HG03558 (cell line): ENCODE measurements around the gene FGD4.

ENCODE experiments used
- ATAC-seq: cut with Tn5 transposase; IDR thresholded peaks from one replicate; pipeline ENCODE4 v1.9.1; 2021; ENCODE audit warnings: moderate number of reproducible peaks; ENCODE audit not compliant: unreplicated experiment; ENCODE audit errors: extremely low read depth

The FGD4 gene

GRCh38 chr12:32589165-32589865 is 190.0 kb downstream of the FGD4 start:
- ATAC-seq = no peak

DNA sequence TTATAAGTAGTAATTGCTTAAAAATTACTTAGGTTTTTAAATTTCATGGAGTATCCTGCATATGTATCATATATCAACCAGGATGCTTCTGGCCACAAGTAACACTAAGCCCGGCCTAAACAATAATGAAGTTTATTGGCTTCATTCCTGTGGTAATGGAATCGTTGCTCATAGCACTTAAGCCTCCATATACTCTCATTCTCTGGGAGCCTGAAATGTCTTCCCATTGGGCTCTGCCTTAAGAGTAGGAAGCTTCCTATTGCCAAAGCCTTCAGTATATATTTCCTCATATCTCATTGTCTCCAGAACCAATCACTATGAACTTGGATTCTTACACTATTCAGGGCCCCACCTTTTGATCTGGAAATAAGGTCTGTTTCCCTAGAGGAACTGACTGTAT is 195.9 kb downstream of the FGD4 start:
- no peak for ATAC-seq

GRCh38 chr12:32596030-32596429 is 196.7 kb downstream of the FGD4 start:
- ATAC-seq = no peak

DNA sequence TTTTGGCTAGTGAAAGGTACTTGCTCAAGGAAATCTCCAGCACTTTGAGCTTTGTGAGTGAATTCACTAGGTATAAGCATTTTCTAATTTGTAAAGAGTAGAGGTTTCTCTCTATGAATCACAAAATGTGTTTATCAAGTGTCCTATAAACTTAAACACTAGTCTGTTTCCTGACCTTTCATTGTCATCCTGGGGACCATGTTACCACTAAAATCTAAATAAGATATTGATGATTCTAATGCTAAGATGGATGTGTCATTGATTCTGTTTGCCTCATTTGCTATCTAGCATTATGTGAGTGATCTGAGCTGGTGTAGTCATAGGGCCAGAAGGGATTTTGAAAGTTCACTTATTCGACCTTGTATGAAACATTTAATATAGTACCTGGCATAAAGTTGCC is 199.3 kb downstream of the FGD4 start:
- ATAC-seq = no peak

- no peak for ATAC-seq
These were observed 201.3 kb downstream of the FGD4 start for GRCh38 chr12:32600681-32601080.

GRCh38 chr12:32603071-32603470 is 203.7 kb downstream of the FGD4 start:
- no peak for ATAC-seq

GRCh38 chr12:32603858-32604257 is 204.5 kb downstream of the FGD4 start:
- peak; percentile 79 for ATAC-seq

- ATAC-seq = no peak
These were observed 205.2 kb downstream of the FGD4 start for GRCh38 chr12:32604565-32604964.

DNA sequence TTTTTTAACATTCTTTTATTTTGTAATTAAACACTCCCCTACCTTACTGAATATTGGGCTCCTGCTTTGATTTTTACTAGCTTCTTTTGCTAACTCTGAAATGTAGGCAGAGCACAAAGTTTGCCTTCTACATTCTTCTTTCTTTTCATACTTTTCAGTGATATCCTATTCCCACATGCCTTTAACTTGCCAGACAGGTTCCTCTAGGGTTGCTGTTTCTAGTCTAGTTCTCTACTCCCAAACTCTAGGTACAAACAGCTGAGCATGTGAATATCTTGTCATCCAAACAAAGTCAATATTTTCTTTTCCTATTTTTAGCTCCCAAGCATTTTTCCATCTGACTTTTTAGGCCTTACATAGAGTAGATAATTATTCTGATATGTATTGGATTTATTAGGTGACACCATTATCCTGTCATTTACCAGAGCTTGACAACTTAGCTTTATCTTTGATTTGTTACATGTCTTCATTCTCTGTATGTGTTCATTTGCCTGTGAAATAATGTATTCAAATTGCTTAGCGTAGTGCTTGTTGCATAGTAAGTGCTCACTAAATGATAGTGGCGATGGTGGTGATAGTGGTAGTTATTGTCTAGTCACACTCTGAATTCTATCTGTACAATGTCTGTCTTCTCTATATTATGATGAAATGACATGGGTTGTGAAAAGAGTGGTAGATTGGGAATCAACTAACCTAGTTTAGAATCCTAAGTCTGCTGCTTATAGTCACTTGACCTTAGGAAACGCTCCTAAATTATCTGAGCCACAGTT is 206.2 kb downstream of the FGD4 start:
- ATAC-seq = no peak

DNA sequence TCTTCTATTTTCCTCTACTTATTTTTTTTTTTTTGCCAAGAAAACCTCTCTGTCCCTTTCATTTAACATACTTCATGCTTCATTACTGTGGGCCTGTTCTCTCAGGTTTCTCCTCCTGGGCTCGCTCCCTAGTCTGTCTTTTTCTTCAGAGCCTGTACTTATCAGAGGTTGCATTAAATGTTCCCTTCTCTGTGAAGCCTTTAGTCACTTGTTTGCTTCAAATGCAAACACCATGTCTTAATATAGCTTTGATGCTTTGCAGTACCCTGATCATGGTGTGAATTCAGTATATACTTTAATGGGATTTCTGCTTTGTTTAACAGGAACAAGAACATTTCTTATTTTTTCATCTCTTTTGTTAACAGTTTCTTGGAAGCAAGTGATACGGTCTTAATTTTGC is 207.1 kb downstream of the FGD4 start:
- no peak for ATAC-seq

DNA sequence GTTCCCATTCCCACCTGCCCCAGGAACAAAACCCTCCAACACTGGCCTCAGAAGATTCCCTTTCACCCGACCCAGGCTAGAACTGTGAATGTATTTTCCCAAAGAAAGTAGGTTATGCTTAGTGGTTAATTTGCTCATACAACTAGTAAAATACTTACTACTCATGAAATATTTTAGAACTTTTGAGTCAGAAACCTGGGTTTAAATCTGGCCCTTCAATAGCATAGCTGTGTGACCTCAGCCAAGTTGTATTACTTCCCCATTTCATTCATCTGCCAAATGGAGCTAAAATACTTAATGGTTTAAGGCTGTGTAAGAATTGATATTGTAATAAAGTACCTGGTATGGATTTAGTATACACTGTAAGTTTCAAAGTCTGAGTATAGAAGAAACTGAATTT is 210.6 kb downstream of the FGD4 start:
- peak; percentile 65 for ATAC-seq

- no peak for ATAC-seq
These were observed 212.6 kb downstream of the FGD4 start for GRCh38 chr12:32611986-32612385.

- no peak for ATAC-seq
These were observed 213.6 kb downstream of the FGD4 start for GRCh38 chr12:32612658-32613614.

GRCh38 chr12:32615441-32615840 is 216.1 kb downstream of the FGD4 start:
- ATAC-seq = no peak

DNA sequence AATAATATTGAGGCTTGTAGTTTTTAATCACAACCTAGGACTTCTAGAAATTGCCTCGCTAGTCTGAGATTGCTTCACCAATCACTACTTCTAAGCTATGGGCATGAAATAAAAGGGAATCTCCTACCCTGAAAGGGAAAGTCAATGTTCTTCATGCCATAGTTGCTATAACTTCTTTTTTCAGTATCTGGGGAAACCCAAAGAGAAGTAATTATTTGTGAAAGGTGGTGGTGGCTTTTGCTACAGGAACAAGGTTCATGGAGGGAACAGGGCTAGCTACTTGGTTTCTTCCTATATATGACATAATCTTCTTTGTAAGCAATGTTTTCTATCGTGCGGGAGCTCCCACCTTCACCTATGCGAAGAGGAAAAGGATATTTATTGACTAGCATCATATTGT is 218.2 kb downstream of the FGD4 start:
- ATAC-seq = no peak

- ATAC-seq = no peak
These were observed 218.8 kb downstream of the FGD4 start for GRCh38 chr12:32618115-32618514.

GRCh38 chr12:32627976-32628375 is 228.6 kb downstream of the FGD4 start:
- no peak for ATAC-seq

- no peak for ATAC-seq
These were observed 242.0 kb downstream of the FGD4 start for GRCh38 chr12:32641287-32641901.

DNA sequence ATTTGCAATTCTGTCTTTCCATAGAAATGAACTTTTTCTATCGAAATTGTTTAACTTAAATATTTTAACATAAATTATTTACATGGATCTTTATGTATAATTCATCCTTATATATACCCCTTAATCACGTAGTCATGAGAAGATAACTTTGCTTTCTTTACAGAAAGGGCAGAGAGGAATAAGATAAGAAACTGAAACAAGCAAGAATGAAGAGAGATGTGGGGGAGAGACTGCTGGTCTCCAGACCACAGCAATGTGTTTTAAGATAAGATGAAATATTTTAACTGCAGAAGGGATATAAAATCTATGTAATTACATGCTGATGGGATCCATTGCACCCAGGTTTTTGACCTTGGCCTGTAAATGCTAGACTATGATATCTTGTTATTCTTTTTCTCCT is 245.1 kb downstream of the FGD4 start:
- no peak for ATAC-seq

GRCh38 chr12:32647275-32647674 is 247.9 kb downstream of the FGD4 start:
- no peak for ATAC-seq
